HG02588 (cell line): ENCODE measurements around the gene ZDHHC18.
"Not testable (repeated sequence)": the region's sequence is repeated elsewhere in the genome, so short reads cannot be mapped to it uniquely, and the experiment has no call there.

Source experiments
- ATAC-seq: cut with Tn5 transposase; IDR thresholded peaks from one replicate; pipeline ENCODE4 v1.9.1; 2021; ENCODE audit warnings: mild to moderate bottlenecking, moderate library complexity; ENCODE audit not compliant: unreplicated experiment

The ZDHHC18 gene

DNA sequence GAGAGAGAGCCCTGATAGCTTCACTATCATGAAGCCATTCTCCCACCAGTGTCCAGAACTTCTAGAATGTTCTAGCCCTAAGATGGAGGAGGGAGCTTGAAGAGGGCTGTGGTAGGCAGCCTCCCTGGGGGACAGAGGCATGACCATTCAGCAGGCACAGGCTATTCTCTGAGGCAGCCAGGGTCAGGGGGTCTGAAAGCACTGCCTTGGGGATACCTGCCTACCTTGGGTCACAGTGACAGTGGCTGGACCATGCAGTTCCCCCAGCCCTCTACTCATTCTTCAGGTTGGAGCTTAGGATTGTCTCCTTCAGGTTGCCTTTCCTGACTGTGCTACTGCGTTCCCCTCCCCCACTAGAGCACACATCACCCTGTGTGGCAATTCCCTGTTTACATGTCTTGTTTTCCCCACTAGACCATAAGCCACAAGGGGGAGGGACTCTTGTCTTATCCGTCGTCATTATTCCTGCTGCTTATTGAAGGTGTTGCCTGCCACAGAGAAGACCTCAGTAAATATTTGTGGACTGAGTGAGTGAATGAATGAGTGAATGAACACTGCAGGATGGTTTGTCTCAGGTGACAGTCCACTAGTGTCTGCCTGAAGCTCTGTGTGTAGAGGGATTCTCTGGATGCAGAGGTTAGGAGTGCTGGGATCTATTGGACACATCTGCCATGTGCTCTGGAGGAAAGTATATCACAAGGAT lies 5.2 kb downstream of the ZDHHC18 start:
- ATAC-seq = no peak

DNA sequence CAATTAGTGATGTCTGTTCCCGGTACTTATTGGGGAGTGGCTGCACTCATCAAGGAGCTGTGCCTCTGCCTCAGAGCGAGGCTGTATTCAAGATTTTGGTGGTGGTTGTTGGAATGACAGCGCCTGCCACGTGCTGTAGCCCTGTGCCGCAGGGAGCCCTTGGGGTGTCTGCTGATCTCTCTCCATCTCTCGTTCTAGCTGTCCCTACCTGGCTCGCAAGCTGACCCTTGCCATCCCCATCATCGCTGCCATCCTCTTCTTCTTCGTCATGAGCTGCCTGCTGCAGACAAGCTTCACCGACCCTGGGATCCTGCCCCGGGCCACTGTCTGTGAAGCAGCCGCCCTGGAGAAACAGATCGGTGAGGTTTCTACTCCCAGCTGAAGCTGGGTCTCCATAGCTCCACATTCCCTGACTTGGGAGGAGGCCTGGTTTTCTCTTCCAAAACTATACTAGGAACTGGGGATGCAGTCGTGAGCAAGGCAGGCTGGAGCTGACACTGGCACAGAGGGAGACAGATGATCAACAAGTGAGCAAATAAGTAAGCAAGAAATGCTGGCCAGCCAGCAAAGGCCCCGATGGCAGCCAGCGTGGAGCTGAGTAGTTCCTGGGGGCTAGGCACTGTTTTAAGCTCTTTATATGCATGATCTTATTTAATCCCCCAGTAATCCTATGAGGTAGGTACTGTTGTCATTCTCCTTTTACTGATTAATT lies 5.9 kb downstream of the ZDHHC18 start:
- ATAC-seq = no peak

- ATAC-seq = peak; percentile 87
Measured at GRCh38 chr1:26833432-26834405, 7.2 kb downstream of the ZDHHC18 start.

DNA sequence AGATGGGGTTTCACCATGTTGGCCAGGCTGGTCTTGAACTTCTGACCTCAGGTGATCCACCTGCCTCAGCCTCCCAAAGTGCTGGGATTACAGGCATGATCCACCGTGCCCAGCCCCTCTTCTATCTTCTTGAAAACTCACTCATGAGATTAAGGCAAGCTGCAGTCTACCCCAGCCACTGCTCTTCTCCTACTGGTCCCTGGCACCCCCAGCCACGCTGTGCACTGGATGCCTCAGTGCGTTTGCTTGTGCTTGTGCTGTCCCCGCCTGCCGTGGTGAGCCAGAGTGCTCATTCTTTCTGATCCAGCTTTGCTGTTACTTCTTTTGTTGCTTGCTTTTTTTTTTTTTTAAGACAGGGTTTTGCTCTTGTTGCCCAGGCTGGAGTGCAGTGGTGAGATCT lies 11.2 kb downstream of the ZDHHC18 start:
- ATAC-seq = not testable (repeated sequence)

DNA sequence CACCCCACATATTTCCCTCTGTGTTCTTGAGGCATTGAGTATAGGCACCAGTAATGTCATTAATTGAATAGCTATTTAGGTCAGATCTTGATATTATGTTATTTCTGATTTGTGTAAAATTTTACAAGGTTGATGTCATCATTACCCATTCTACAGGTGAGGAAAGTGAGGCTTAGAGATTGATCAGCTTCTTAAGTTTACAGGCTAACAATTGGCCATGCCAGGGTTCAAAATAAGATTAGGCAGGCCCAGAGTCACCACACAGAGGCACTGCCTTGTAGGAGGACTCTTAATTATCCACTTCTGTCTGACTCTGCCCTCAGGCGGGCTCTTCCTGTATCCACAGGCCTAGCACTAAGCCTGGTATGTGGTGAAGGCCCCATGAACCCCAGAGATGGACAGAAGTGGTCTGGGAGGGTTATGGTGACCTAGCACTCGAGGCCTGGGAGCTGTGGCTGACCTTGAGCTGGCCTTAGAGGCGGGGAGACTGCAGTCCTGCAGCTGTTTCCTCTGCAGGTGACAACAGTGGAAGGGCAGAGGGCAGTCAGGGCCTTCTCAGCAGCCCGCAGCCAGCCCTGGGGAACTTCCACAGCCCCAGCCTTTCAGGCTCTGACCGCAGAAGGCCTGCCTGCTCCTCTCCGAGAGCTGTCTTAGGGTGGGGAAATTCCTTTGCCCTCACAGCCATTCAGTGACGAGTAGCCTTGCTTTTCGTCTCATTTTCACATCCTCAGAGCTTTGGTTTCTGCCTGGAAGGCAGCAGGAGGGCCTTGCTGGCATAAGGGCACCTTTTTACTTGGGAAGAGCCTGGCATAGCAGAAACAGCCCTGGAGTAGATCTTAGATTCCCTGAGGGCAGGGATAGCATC lies 12.2 kb downstream of the ZDHHC18 start:
- peak; percentile 93 for ATAC-seq

GRCh38 chr1:26839339-26839722 lies 12.8 kb downstream of the ZDHHC18 start:
- ATAC-seq = peak; percentile 6

DNA sequence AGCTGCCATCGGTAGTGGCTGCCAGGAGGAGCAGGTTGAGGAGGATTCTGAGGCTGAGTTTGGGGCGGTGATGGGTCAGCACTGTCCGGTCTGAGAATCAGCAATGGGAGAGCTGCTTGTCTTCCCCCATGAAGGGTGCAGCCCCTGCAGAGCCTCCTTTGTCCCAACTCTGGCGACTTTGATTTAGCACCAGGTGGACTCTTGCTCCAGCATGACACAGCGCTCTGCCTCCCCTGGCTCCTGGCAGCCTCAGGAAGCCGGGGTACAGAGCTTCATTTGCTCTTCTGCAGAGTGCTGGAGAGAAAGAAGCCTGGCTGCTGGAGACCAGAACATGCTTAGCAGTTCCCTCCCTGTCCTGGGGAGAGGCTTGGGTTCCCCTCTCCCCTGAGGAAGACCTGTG lies 13.3 kb downstream of the ZDHHC18 start:
- no peak for ATAC-seq

- ATAC-seq = no peak
Measured at GRCh38 chr1:26844424-26845196, 18.1 kb downstream of the ZDHHC18 start.

DNA sequence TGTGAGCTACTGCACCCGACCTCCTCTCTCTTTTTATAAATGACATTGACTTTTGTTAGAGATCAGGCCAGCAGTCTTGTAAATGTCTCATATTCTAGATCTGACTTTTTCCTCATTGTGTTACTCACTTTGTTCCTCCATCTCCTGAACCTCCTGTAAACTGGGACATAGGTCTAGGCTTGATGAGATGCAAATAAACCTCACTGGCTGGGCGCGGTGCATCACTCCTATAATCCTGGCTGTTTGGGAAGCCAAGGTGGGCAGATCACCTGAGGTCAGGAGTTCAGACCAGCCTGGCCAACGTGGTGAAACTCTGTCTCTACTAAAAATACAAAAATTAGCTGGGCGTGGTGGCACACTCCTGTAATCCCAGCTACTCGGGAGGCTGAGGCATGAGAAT lies 21.3 kb downstream of the ZDHHC18 start:
- ATAC-seq = not testable (repeated sequence)

- ATAC-seq = no peak
Measured at GRCh38 chr1:26848499-26848898, 22.0 kb downstream of the ZDHHC18 start.

- no peak for ATAC-seq
Measured at GRCh38 chr1:26848941-26849774, 22.7 kb downstream of the ZDHHC18 start.

DNA sequence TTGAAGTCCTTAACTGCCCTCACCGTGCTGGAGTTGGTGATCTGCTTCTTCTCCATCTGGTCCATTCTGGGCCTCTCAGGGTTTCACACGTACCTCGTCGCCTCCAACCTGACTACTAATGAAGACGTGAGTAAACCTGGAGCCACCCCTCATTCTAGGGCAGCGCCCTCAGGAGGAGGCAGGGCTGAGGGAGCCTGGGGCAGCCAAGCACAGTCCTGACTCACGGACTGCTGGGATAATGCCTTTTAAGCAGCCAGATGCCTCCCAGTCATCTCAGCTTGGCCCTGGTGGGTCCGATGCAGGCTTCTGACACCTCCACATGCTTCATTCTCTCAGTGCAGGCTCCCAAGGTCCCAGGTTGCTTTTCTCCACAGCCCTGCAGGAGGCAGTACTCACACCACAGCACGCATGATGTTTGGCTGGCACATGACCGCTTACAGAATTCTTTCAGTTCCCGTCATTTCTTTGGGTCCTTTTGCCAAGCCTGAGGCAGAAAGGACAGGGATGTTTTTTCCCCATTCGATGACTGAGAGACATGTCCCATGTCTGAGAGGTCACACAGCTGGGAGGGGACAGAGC lies 24.7 kb downstream of the ZDHHC18 start:
- no peak for ATAC-seq

DNA sequence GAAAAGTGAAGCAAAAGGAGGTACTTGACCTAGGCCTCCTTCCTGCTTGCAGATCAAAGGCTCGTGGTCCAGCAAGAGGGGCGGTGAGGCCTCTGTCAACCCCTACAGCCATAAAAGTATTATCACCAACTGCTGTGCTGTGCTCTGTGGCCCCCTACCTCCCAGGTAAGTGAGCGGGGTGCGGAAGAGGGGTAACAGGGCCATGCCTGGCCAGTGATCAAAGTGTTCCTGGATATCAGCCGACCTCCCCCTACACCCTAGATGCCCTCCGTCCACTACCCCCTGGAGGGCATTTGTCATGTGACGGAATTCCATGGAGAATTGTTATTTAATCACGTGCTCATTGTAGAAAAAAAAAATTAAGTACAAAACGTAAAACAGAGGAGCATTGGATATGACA lies 26.2 kb downstream of the ZDHHC18 start:
- ATAC-seq = no peak

DNA sequence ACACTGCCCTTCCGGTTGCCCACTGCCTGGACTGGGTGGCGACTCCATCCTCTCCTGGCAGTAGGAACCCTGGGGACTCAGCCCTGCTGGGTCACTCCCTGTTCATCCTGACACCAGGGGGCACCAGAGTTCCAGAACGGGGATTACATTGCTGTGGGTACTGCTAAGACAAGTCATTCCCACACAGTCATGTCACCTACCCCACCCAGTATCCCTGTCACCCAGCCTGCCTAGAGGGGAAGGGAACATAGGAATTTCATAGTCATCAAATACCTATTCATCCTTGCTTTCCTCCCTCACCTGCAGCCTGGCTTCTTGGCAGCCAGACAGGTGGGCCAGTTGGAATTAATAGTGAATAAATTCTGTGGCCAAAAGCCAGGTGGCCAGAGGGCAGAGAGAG lies 26.7 kb downstream of the ZDHHC18 start:
- no peak for ATAC-seq

DNA sequence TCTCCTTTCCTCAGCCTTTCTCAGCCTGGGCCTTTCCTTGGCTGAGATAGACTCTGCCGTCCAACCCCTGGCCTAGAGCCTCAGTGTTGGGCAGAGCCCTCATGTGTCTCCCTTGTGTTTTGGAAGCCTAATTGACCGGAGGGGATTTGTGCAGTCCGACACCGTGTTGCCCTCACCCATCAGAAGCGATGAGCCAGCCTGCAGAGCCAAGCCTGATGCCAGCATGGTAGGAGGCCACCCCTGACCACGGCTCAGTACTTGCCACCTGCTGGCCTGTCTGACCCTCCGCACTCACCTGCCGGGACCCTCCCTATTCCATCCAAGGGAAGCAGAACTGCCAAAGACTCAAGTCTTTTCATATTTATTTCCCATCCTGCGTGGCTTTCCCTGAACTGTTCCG lies 27.1 kb downstream of the ZDHHC18 start:
- ATAC-seq = no peak

- no peak for ATAC-seq
Measured at GRCh38 chr1:26854906-26855305, 28.4 kb downstream of the ZDHHC18 start.

DNA sequence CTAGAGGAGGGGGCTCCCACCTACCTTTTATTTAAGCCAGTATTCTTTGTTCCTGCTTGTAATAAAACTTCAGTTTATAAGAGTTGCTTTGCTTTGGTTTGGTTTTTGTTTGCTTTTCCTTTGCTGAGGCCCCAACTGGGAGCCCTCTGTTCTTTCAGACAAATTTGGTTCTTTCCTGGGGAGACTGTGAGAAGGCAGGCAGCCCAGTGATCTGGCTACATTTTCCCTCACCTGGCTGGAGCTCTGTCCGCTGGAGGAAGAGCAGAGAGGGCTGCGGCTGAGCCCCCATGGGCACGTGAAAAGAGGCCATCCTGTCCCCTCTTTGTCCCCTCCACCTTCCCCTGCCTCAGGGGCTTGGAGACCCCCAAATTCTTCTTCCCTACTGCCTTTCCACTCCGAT lies 29.1 kb downstream of the ZDHHC18 start:
- no peak for ATAC-seq

DNA sequence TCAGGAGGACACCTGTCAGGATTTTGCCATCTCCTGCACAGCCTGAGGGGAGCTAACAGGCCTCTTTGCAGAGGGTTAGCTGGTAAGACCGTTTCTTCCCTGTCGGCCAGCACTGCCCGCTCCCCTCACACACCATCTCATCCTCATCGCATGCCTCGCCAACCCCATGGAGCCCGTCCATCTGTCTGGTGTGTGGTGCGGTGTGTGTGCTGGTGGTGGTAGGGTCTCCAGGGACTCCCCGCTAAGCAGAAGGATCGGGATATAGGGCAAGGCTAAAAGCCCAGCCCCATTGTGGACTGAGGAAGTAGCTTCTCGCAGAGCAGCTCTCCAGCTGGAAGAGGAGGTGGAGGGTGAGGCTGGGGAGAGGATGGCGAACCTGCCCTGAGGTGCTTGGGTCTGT lies 29.7 kb downstream of the ZDHHC18 start:
- ATAC-seq = no peak
